Measurements from ENCODE around the gene PKN1.
"Not testable (repeated sequence)": the region's sequence is repeated elsewhere in the genome, so short reads cannot be mapped to it uniquely, and the experiment has no call there.

DNA sequence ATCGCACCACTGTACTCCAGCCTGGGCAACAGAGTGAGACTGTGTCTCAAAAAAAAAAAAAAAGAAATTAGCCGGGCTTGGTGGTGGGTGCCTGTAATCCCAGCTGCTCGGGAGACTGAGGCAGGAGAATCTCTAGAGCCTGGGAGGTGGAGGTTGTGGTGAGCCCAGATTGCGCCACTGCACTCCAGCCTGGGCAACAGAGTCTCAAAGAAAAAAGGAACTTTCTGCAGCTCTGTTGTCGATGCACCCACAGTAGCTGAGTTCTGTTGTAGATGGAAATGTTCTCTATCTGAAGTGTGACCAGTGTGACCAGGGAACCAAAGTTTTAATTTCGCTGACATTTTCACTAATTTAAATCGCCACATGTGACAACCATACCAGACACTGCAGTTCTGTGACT lies 29.3 kb downstream of the PKN1 start:
- TF ChIP-seq, protein P1, sequence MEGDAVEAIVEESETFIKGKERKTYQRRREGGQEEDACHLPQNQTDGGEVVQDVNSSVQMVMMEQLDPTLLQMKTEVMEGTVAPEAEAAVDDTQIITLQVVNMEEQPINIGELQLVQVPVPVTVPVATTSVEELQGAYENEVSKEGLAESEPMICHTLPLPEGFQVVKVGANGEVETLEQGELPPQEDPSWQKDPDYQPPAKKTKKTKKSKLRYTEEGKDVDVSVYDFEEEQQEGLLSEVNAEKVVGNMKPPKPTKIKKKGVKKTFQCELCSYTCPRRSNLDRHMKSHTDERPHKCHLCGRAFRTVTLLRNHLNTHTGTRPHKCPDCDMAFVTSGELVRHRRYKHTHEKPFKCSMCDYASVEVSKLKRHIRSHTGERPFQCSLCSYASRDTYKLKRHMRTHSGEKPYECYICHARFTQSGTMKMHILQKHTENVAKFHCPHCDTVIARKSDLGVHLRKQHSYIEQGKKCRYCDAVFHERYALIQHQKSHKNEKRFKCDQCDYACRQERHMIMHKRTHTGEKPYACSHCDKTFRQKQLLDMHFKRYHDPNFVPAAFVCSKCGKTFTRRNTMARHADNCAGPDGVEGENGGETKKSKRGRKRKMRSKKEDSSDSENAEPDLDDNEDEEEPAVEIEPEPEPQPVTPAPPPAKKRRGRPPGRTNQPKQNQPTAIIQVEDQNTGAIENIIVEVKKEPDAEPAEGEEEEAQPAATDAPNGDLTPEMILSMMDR (IDR thresholded peaks at IDR 0.05) = not testable (repeated sequence)
- not testable (repeated sequence) for TF ChIP-seq POLR2AphosphoS5 (IDR thresholded peaks at IDR 0.05)

Data from stomach (tissue), 4 donors.